Measurements from ENCODE around the gene OTULINL. TPM values are rescaled to one million over a fixed set of nuclear protein-coding genes. Genes with fewer than 3 reads are reported as not detected.

The OTULINL gene
- total RNA-seq, 1 experiment from 2014 or later: 0.58 TPM

GRCh38 chr5:14597080-14597479, 15.5 kb downstream of the OTULINL start:
- DNase-seq (ENCODE audit: low read depth in 1 of 2, low spot score in 2 of 2): no peak
- H3K27me3 ChIP-seq (replicated peaks): peaks cover 2% of the 10 kb centered on the region; the same call in 1 of the 2 replicates
- no peaks in the 10 kb centered on the region for H3K36me3 ChIP-seq
- no peaks in the 10 kb centered on the region for H3K9me3 ChIP-seq (replicated peaks)
- H3K4me1 ChIP-seq (replicated peaks): no peaks in the 10 kb centered on the region
- no peak overlapping the region for H3K27ac ChIP-seq
- H3K4me3 ChIP-seq: no peak overlapping the region

DNA sequence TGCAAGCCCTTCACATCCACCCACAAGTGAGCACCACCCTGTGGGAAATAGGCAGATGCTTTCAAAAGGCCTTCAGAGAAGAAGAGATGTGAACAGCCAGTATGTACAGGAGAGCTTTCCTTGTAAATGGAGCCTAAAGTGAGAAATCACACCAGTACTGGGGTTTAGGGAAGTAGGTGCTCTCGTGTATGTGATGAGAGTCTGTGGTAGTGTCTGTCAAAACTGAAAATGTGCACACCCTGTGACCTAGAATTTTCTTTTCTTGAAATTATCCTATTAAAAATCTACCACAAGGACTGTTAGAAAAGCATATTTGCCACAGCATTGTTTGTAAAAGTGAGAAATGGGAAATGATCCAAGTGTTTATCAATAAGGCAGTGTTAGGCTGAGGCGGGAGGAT, 16.6 kb downstream of the OTULINL start:
- no peak overlapping the region for H3K27ac ChIP-seq

DNA sequence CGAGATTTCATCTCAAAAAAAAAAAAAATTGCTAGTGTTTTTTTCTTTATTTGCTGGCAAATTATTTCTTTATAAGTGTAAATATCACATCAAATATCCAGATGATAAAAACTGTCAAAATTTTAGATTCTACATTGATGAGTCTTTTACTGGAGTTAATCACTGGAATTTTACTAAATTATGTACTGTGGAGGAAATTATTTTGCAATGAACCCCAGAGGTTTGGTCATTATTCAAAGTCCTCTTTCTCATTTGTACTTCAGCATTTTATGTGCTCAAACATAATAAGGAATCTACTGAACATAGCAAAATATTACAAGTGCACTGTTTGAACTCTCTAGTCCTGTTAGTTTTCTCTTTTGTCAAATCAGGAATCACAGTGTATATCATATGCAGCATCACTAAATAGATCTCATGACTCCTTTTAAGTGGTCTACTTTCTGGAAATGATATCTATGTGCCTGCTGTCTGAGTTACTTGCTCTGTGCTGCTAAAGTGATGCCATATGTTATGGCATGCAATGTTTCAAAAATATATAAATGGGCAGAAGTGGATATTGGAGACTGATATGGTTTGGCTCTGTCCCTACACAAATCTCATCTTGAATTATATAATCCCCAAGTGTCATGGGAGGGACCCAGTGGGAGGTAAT, 18.0 kb downstream of the OTULINL start:
- Histone ChIP-seq H3K27me3 (replicated peaks) (peaks cover 2% of the 10 kb centered on the region; the same call in 1 of the 2 replicates), H3K9me3 (replicated peaks) (no peaks in the 10 kb centered on the region), H3K4me3 (no peak overlapping the region), H3K36me3 (no peaks in the 10 kb centered on the region), H3K27ac (no peak overlapping the region), H3K4me1 (replicated peaks) (no peaks in the 10 kb centered on the region)
- DNase-seq (ENCODE audit: low read depth in 1 of 2, low spot score in 2 of 2): no peak

More for the DNA sequence above, 16.6 kb downstream of the OTULINL start:
- no peak for DNase-seq (ENCODE audit: low read depth in 1 of 2, low spot score in 2 of 2)
- no peaks in the 10 kb centered on the region for H3K36me3 ChIP-seq
- peaks cover 2% of the 10 kb centered on the region; the same call in 1 of the 2 replicates for H3K27me3 ChIP-seq (replicated peaks)
- H3K4me3 ChIP-seq: no peak overlapping the region
- H3K4me1 ChIP-seq (replicated peaks): no peaks in the 10 kb centered on the region
- H3K9me3 ChIP-seq (replicated peaks): no peaks in the 10 kb centered on the region

- no peaks in the 10 kb centered on the region for H3K4me1 ChIP-seq (replicated peaks)
- no peak overlapping the region for H3K4me3 ChIP-seq
- peaks cover 2% of the 10 kb centered on the region; the same call in 1 of the 2 replicates for H3K27me3 ChIP-seq (replicated peaks)
- no peak overlapping the region for H3K27ac ChIP-seq
- H3K36me3 ChIP-seq: no peaks in the 10 kb centered on the region
- no peaks in the 10 kb centered on the region for H3K9me3 ChIP-seq (replicated peaks)
- no peak for DNase-seq (ENCODE audit: low read depth in 1 of 2, low spot score in 2 of 2)
Observed at GRCh38 chr5:14600846-14601245, 19.3 kb downstream of the OTULINL start.

DNA sequence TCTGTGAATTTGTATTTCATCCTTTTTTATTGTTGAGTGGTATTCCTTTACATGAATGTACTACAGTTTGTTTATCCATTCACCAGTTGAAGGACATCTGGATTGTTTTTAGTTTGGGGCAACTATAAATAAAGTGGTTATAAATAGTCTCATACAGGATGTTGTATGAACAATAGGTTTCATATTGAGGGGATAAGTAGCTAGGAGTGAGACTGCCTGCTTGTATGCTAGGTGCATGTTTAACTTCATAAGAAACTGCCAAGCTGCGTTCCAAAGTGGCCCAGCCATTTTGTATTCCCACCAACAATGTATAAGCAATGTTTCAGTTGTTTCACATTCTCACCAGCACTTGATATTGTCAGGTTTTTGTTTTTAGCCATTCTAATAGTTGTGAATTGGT, 21.5 kb downstream of the OTULINL start:
- H3K4me3 ChIP-seq: no peak overlapping the region
- no peaks in the 10 kb centered on the region for H3K4me1 ChIP-seq (replicated peaks)
- no peak for DNase-seq (ENCODE audit: low read depth in 1 of 2, low spot score in 2 of 2)
- no peaks in the 10 kb centered on the region for H3K9me3 ChIP-seq (replicated peaks)
- H3K27me3 ChIP-seq (replicated peaks): peaks cover 5% of the 10 kb centered on the region; the same call in 1 of the 2 replicates
- no peak overlapping the region for H3K27ac ChIP-seq
- H3K36me3 ChIP-seq: no peaks in the 10 kb centered on the region

DNA sequence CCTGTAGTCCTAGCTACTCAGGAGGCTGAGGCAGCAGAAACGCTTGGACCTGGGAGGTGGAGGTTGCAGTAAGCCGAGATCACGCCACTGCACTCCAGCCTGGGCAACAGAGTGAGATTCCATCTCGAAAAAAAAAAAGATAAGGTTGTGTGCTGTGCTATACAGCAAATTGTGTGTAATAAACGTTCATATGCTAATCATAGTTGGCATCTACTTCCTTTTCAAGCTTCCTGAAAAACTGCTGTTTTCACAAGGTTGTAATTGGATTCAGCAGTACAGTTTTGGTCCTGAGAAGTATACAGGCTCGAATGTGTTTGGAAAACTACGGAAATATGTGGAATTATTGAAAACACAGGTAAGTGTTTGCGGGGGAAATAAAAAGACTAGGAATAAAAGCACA, 25.5 kb downstream of the OTULINL start:
- Histone ChIP-seq H3K27ac (no peak overlapping the region), H3K4me1 (replicated peaks) (no peaks in the 10 kb centered on the region), H3K27me3 (replicated peaks) (peaks cover 3% of the 10 kb centered on the region), H3K9me3 (replicated peaks) (no peaks in the 10 kb centered on the region), H3K4me3 (no peak overlapping the region), H3K36me3 (no peaks in the 10 kb centered on the region)
- no peak for DNase-seq (ENCODE audit: low read depth in 1 of 2, low spot score in 2 of 2)

DNA sequence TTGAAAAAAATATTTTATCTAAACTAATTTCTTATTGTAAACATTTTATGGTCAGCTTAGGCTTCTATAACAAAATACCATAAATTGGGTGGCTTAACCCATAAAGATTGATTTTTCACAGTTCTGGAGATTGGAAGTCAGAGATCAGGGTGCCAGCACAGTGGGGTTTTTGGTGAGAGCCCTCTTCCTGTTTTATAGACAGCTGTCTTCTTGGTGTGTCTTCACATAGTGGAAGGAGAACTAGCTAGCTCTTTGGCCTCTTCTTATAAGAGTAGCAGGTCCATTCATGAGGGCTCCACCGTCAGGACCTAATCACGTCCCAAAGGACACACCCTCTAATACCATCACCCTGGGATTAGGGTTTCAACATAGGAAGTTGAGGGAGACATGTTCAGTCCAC, 26.6 kb downstream of the OTULINL start:
- no peaks in the 10 kb centered on the region for H3K36me3 ChIP-seq
- no peak overlapping the region for H3K27ac ChIP-seq
- no peak overlapping the region for H3K4me3 ChIP-seq
- no peaks in the 10 kb centered on the region for H3K4me1 ChIP-seq (replicated peaks)
- no peaks in the 10 kb centered on the region for H3K9me3 ChIP-seq (replicated peaks)
- no peak for DNase-seq (ENCODE audit: low read depth in 1 of 2, low spot score in 2 of 2)
- peaks cover 3% of the 10 kb centered on the region for H3K27me3 ChIP-seq (replicated peaks)

DNA sequence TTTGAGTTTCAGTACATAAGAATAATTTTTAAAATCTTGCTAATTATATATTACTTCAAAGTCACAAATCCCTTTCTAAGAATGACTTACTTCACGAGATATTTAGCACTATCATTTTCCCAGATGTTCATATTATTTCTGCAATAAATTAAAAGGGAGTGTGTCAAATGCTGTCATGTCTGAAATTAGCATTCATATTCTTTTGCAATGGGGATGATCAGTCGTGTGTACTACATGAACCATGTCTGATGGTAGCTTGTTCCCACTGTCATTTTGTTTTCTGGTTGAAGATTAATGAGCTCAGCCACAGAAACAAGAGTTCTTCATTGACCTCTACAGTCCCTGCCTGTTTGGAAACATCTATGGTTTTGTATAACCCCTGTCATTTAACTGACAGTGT, 30.1 kb downstream of the OTULINL start:
- no peak for DNase-seq (ENCODE audit: low read depth in 1 of 2, low spot score in 2 of 2)
- H3K9me3 ChIP-seq (replicated peaks): no peaks in the 10 kb centered on the region

DNA sequence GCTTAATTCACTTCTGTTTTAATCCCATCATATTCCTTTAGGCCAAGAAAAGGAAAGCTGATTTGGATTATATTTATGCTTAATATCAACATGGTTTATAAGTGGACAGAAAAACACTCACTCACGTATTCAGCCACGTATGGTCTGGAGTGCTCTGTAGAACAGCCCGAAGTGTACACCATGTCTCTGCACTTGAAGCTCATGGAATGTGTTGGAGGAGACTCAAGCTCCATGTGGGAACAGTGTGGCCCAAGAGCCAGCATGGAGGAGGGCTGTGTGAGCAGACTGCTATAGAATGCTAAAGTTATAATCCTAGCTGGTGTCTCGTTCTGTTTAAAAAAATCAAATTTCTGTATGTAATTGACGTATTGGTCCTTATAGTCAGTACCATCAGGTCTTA, 32.9 kb downstream of the OTULINL start:
- no peak for DNase-seq (ENCODE audit: low read depth in 1 of 2, low spot score in 2 of 2)
- Histone ChIP-seq H3K4me1 (replicated peaks) (no peaks in the 10 kb centered on the region), H3K4me3 (no peak overlapping the region), H3K27ac (no peak overlapping the region), H3K9me3 (replicated peaks) (no peaks in the 10 kb centered on the region), H3K27me3 (replicated peaks) (no peaks in the 10 kb centered on the region; the same call in 1 of the 2 replicates), H3K36me3 (no peaks in the 10 kb centered on the region)

More for the DNA sequence above, 30.1 kb downstream of the OTULINL start:
- Histone ChIP-seq H3K4me1 (replicated peaks) (no peaks in the 10 kb centered on the region), H3K36me3 (no peaks in the 10 kb centered on the region), H3K27me3 (replicated peaks) (peaks cover 3% of the 10 kb centered on the region), H3K27ac (no peak overlapping the region), H3K4me3 (no peak overlapping the region)

DNA sequence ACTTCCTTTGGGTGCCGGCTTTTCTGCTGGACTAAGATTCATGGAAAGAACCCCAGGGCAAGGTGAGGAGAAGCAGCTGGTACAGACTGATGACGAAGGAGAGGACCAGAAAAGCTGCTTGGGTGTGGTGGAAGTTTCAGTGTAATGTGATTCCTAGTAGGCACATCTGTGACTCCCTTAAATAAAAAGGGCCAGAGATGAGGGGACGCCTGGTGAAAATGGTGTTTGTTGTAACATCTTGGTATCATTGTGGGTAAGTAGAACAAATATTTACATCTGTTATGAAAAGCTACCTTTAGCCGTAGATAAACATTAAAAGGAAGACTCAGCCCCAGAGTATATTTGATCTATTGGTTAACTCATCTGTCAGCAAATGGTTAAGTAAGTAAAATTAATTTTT, 33.8 kb downstream of the OTULINL start:
- Histone ChIP-seq H3K4me1 (replicated peaks) (no peaks in the 10 kb centered on the region), H3K4me3 (no peak overlapping the region), H3K9me3 (replicated peaks) (no peaks in the 10 kb centered on the region), H3K27me3 (replicated peaks) (no peaks in the 10 kb centered on the region; the same call in 1 of the 2 replicates), H3K36me3 (no peaks in the 10 kb centered on the region), H3K27ac (no peak overlapping the region)
- DNase-seq (ENCODE audit: low read depth in 1 of 2, low spot score in 2 of 2): no peak

DNA sequence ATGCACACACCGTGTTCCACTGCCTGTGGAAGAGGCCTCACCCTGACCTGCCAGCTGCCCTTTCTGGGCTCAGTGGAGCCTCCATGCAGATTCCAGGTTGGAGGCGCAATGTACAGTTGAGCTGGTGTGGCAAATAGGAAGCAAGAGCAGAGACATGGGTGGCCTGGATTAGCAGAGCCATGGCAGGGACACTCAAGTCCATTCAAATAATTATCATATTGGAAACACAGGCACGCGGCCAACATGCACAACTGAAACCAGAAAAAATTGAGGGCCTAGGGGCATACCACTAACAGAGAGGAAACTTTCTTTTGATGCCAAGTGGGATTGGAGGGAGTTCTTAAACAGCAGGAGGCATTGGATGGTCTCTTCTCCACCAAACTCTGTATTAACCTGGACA, 35.8 kb downstream of the OTULINL start:
- Histone ChIP-seq H3K27me3 (replicated peaks) (no peaks in the 10 kb centered on the region), H3K4me1 (replicated peaks) (no peaks in the 10 kb centered on the region), H3K4me3 (no peak overlapping the region), H3K27ac (no peak overlapping the region), H3K9me3 (replicated peaks) (no peaks in the 10 kb centered on the region), H3K36me3 (no peaks in the 10 kb centered on the region)
- DNase-seq (ENCODE audit: low read depth in 1 of 2, low spot score in 2 of 2): no peak

- no peak for DNase-seq (ENCODE audit: low read depth in 1 of 2, low spot score in 2 of 2)
- H3K27ac ChIP-seq: no peak overlapping the region
Observed at GRCh38 chr5:14627270-14627669, 45.7 kb downstream of the OTULINL start.

DNA sequence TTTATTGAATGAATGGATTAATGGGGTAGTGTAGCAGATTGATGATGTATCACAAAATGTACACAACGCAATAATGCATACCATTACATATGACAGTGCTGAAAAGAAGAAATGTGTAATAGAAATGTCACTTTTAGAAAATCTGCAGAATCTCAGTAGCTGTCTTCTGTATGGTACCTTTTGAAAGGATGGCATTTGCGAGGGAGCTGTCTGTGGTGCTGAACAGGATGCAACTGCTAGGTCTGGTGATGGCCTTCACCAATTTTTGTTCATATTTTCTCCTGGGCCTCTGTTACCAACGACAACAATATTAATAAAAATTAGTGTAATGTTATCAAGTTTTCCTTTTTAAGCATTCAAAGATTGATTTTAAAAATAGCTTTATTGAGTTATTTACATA, 46.8 kb downstream of the OTULINL start:
- Histone ChIP-seq H3K4me1 (replicated peaks) (no peaks in the 10 kb centered on the region), H3K27ac (no peak overlapping the region), H3K4me3 (no peak overlapping the region), H3K36me3 (no peaks in the 10 kb centered on the region), H3K27me3 (replicated peaks) (0 out of 2 replicates have a peak, but pooled peaks cover 2% of the 10 kb centered on the region), H3K9me3 (replicated peaks) (no peaks in the 10 kb centered on the region)
- DNase-seq (ENCODE audit: low read depth in 1 of 2, low spot score in 2 of 2): peak; percentile 9 to 56

More at GRCh38 chr5:14627270-14627669, 45.7 kb downstream of the OTULINL start:
- H3K4me3 ChIP-seq: no peak overlapping the region
- H3K36me3 ChIP-seq: no peaks in the 10 kb centered on the region
- H3K9me3 ChIP-seq (replicated peaks): no peaks in the 10 kb centered on the region
- H3K27me3 ChIP-seq (replicated peaks): 0 out of 2 replicates have a peak, but pooled peaks cover 2% of the 10 kb centered on the region
- H3K4me1 ChIP-seq (replicated peaks): no peaks in the 10 kb centered on the region

GRCh38 chr5:14630671-14631070, 49.1 kb downstream of the OTULINL start:
- no peak for DNase-seq (ENCODE audit: low read depth in 1 of 2, low spot score in 2 of 2)
- Histone ChIP-seq H3K4me3 (no peak overlapping the region), H3K36me3 (no peaks in the 10 kb centered on the region), H3K9me3 (replicated peaks) (no peaks in the 10 kb centered on the region), H3K4me1 (replicated peaks) (no peaks in the 10 kb centered on the region), H3K27ac (no peak overlapping the region), H3K27me3 (replicated peaks) (0 out of 2 replicates have a peak, but pooled peaks cover 2% of the 10 kb centered on the region)

DNA sequence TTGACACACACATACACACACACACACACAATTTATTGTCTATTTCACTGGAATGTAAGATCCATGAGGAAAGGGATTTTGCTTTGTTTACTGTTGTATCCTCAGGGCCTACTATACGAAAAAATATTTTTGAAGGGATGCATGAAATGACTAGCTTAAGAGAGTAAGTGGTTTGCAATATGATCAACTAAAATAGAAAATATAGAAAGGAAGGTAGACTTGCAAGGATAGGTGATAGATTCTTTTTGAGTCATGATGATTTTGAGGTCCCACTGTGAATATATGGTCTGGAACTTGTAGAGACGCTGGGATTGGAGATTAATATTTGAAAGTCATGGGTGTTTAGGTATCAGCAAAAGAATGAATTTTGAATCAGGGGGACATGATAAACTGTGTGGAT, 54.1 kb downstream of the OTULINL start:
- H3K27me3 ChIP-seq (replicated peaks): no peaks in the 10 kb centered on the region; the same call in 1 of the 2 replicates

More for the DNA sequence above, 54.1 kb downstream of the OTULINL start:
- Histone ChIP-seq H3K9me3 (replicated peaks) (no peaks in the 10 kb centered on the region), H3K4me3 (no peak overlapping the region), H3K36me3 (no peaks in the 10 kb centered on the region), H3K4me1 (replicated peaks) (no peaks in the 10 kb centered on the region), H3K27ac (no peak overlapping the region)
- no peak for DNase-seq (ENCODE audit: low read depth in 1 of 2, low spot score in 2 of 2)
